22Rv1 (cell line): Measurements from ENCODE around the gene ZFP62.

ENCODE experiments used
- H3K27ac ChIP-seq: fragments of 450-650 bp; 2 replicates; pipeline ENCODE4 v1.5.1; 2017
- CTCF ChIP-seq: fragments of 450-650 bp; IDR thresholded peaks from 2 replicates; pipeline ENCODE4 v1.5.1; 2017; ENCODE audit warnings: mild to moderate bottlenecking
- ZFX ChIP-seq: fragments of 450-650 bp; IDR thresholded peaks from 2 replicates; pipeline ENCODE4 v1.6.1; 2017; ENCODE audit warnings: antibody characterized with exemption, borderline replicate concordance

Gene ZFP62

GRCh38 chr5:180801596-180802324 lies 59.3 kb downstream of the ZFP62 start:
- TF ChIP-seq CTCF, result no peak
- TF ChIP-seq ZFX, result no peak
- peak overlapping the region; percentile 81 for H3K27ac ChIP-seq

GRCh38 chr5:180799902-180800801 lies 60.9 kb downstream of the ZFP62 start:
- H3K27ac ChIP-seq, result no peak overlapping the region
- TF ChIP-seq CTCF (no peak), ZFX (no peak)

- no peak overlapping the region for H3K27ac ChIP-seq
- no peak for TF ChIP-seq ZFX
- peak; percentile 66 for TF ChIP-seq CTCF
These were observed 61.9 kb downstream of the ZFP62 start for GRCh38 chr5:180799194-180799593.

GRCh38 chr5:180798193-180798592 lies 62.9 kb downstream of the ZFP62 start:
- no peak overlapping the region for H3K27ac ChIP-seq
- no peak for TF ChIP-seq ZFX
- no peak for TF ChIP-seq CTCF
